Ascending aorta (tissue), 2 donors: Measurements from ENCODE around the gene PI4K2A. TPM values are rescaled to one million over a fixed set of nuclear protein-coding genes. Genes with fewer than 3 reads are reported as not detected.

Experiments used
- DNase-seq, 2 donors: peaks; one replicate each; pipeline ENCODE4 v3.0.0-alpha.2; 2019; ENCODE audit warnings: low spot score in 2 of 2
- H3K27ac ChIP-seq, 2 donors: fragments of 200-600 bp; sonication (generic); one replicate each; pipeline ENCODE4 v1.5.1; 2016 to 2017; ENCODE audit warnings: mild to moderate bottlenecking in 1 of 2
- H3K27me3 ChIP-seq: fragments of 200-600 bp; sonication (generic); one replicate; pipeline ENCODE4 v1.5.1; 2017
- H3K36me3 ChIP-seq, 2 donors: fragments of 200-600 bp; sonication (generic); one replicate each; pipeline ENCODE4 v1.5.1; 2016
- H3K4me1 ChIP-seq, 2 donors: fragments of 200-600 bp; sonication (generic); one replicate each; pipeline ENCODE4 v1.5.1; 2016 to 2017; ENCODE audit warnings: mild to moderate bottlenecking in 1 of 2
- H3K4me3 ChIP-seq, 2 donors: fragments of 200-600 bp; sonication (generic); one replicate each; pipeline ENCODE4 v1.5.1; 2016 to 2017; ENCODE audit warnings: mild to moderate bottlenecking in 1 of 2
- H3K9me3 ChIP-seq, 2 donors: fragments of 200-600 bp; sonication (generic); one replicate each; pipeline ENCODE4 v1.5.1; 2016
- intact Hi-C: fragments of 100-400 bp; cut with DNase I; formaldehyde crosslinking; loops from one replicate; pipeline ENCODE4 v1.15.1; 2023
- total RNA-seq: library from RNA; depleted of rRNA; stranded (reverse); fragments of >200 nt; gene quantifications from one replicate; pipeline ENCODE4 v1.1.0, GENCODE V29; 2016
- TF ChIP-seq, protein P1 (sequence below), 3 experiments: fragments of 200-600 bp in 2 of 3; fragments of 450-650 bp in 1 of 3; sonication (generic) in 2 of 3; IDR thresholded peaks; one replicate each; pipeline ENCODE4 v1.5.1; 2016 to 2019; ENCODE audit warnings: antibody characterized with exemption in 3 of 3, mild to moderate bottlenecking in 1 of 3, moderate library complexity in 1 of 3

Gene PI4K2A
- total RNA-seq, 1 donor from 2014 or later, result 33.7 TPM

GRCh38 chr10:97598407-97599271, 41.8 kb upstream of the PI4K2A start:
- Histone ChIP-seq H3K4me1 (peaks cover 9 to 45% of the 10 kb centered on the region in 2 donors), H3K27me3 (no peaks in the 10 kb centered on the region), H3K27ac (peak overlapping the region; percentile 88 to 99), H3K4me3 (no peak overlapping the region), H3K36me3 (no peaks in the 10 kb centered on the region), H3K9me3 (no peaks in the 10 kb centered on the region)
- TF ChIP-seq, protein P1, sequence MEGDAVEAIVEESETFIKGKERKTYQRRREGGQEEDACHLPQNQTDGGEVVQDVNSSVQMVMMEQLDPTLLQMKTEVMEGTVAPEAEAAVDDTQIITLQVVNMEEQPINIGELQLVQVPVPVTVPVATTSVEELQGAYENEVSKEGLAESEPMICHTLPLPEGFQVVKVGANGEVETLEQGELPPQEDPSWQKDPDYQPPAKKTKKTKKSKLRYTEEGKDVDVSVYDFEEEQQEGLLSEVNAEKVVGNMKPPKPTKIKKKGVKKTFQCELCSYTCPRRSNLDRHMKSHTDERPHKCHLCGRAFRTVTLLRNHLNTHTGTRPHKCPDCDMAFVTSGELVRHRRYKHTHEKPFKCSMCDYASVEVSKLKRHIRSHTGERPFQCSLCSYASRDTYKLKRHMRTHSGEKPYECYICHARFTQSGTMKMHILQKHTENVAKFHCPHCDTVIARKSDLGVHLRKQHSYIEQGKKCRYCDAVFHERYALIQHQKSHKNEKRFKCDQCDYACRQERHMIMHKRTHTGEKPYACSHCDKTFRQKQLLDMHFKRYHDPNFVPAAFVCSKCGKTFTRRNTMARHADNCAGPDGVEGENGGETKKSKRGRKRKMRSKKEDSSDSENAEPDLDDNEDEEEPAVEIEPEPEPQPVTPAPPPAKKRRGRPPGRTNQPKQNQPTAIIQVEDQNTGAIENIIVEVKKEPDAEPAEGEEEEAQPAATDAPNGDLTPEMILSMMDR (IDR thresholded peaks at IDR 0.05), result no peak
- intact Hi-C loops, result no loop called here
- DNase-seq, result no peak

DNA sequence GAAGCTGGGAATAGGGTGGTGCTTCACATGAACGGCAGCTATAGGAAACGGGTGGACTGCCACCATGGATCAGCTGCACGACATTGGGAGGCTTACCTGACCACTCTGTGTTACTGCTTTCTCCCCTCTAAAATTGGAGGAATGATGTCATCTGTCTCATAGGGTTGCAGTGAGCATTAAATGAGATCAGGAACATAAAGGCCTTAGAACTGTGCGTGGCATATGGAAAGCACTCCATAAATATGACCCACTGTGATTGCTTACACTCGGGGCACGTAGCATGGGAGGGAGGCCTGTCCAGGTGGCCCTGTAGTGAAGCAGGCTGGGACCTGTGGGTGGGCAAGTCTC, 41.2 kb upstream of the PI4K2A start:
- Histone ChIP-seq H3K4me3 (no peak overlapping the region), H3K27ac (peak overlapping the region in 1 of 2 donors; percentile 99), H3K36me3 (no peaks in the 10 kb centered on the region), H3K9me3 (no peaks in the 10 kb centered on the region), H3K27me3 (no peaks in the 10 kb centered on the region), H3K4me1 (peaks cover 6 to 39% of the 10 kb centered on the region in 2 donors)
- no peak for DNase-seq
- TF ChIP-seq, protein P1 (IDR thresholded peaks at IDR 0.05), result no peak
- intact Hi-C loops, result no loop called here

GRCh38 chr10:97600616-97601015, 39.9 kb upstream of the PI4K2A start:
- intact Hi-C loops, result no loop called here
- no peak for DNase-seq
- peaks cover 2 to 25% of the 10 kb centered on the region in 2 donors for H3K4me1 ChIP-seq
- no peak overlapping the region for H3K4me3 ChIP-seq
- H3K9me3 ChIP-seq, result no peaks in the 10 kb centered on the region
- H3K36me3 ChIP-seq, result no peaks in the 10 kb centered on the region
- TF ChIP-seq, protein P1 (IDR thresholded peaks at IDR 0.05), result no peak
- peak overlapping the region in 1 of 2 donors; percentile 41 for H3K27ac ChIP-seq
- H3K27me3 ChIP-seq, result no peaks in the 10 kb centered on the region

GRCh38 chr10:97601268-97602215, 38.9 kb upstream of the PI4K2A start:
- Histone ChIP-seq H3K4me3 (no peak overlapping the region), H3K9me3 (no peaks in the 10 kb centered on the region), H3K27ac (peak overlapping the region; percentile 53 to 54), H3K36me3 (no peaks in the 10 kb centered on the region), H3K27me3 (no peaks in the 10 kb centered on the region), H3K4me1 (peaks cover 0 to 16% of the 10 kb centered on the region in 2 donors)
- no peak for DNase-seq
- TF ChIP-seq, protein P1 (IDR thresholded peaks at IDR 0.05), result no peak
- intact Hi-C loops, result no loop called here

- Histone ChIP-seq H3K27me3 (no peaks in the 10 kb centered on the region), H3K4me3 (no peak overlapping the region), H3K9me3 (no peaks in the 10 kb centered on the region), H3K4me1 (peaks cover 0 to 21% of the 10 kb centered on the region in 2 donors), H3K36me3 (no peaks in the 10 kb centered on the region), H3K27ac (no peak overlapping the region)
- DNase-seq, result no peak
- TF ChIP-seq, protein P1 (IDR thresholded peaks at IDR 0.05), result no peak
- intact Hi-C loops, result no loop called here
Measured at GRCh38 chr10:97607095-97607636, 33.3 kb upstream of the PI4K2A start.
